HS-5 (cell line): ENCODE data around the gene MEIOSIN.
"Not testable (repeated sequence)": the region's sequence is repeated elsewhere in the genome, so short reads cannot be mapped to it uniquely, and the experiment has no call there.

ENCODE experiments used
- DNase-seq: peaks from one replicate; pipeline ENCODE4 v3.0.0-alpha.2; 2012; ENCODE audit warnings: low read depth

The MEIOSIN gene

GRCh38 chr19:45717983-45718650 lies 15.1 kb upstream of the MEIOSIN start:
- DNase-seq = no peak

- not testable (repeated sequence) for DNase-seq
These were observed 13.2 kb upstream of the MEIOSIN start for GRCh38 chr19:45720065-45720464.

- DNase-seq = not testable (repeated sequence)
These were observed 4.6 kb upstream of the MEIOSIN start for GRCh38 chr19:45728683-45729082.

GRCh38 chr19:45729800-45730290 lies 3.4 kb upstream of the MEIOSIN start:
- DNase-seq = no peak

- DNase-seq = peak; percentile 93
These were observed 2.6 kb upstream of the MEIOSIN start, which contains the start of gene FBXO46 for GRCh38 chr19:45730368-45731288. TSS of gene FBXO46 (minus strand) at chr19:45730896. CDS start at chr19:45713495, 17,401 bp downstream.

- DNase-seq = no peak
These were observed 6.5 kb downstream of the MEIOSIN start for GRCh38 chr19:45739498-45740439.

GRCh38 chr19:45742969-45743368 lies 9.7 kb downstream of the MEIOSIN start:
- no peak for DNase-seq

- no peak for DNase-seq
These were observed 12.4 kb downstream of the MEIOSIN start for GRCh38 chr19:45745606-45746005.

- no peak for DNase-seq
These were observed 13.6 kb downstream of the MEIOSIN start for GRCh38 chr19:45746866-45747265.

GRCh38 chr19:45747513-45747912 lies 14.3 kb downstream of the MEIOSIN start:
- no peak for DNase-seq

- not testable (repeated sequence) for DNase-seq
These were observed 18.2 kb downstream of the MEIOSIN start for GRCh38 chr19:45751483-45751882.

GRCh38 chr19:45752639-45753038 lies 19.4 kb downstream of the MEIOSIN start:
- no peak for DNase-seq

- DNase-seq = no peak
These were observed 20.3 kb downstream of the MEIOSIN start for GRCh38 chr19:45753548-45753947.

- no peak for DNase-seq
These were observed 21.1 kb downstream of the MEIOSIN start for GRCh38 chr19:45754323-45754722.

GRCh38 chr19:45757695-45758094 lies 24.5 kb downstream of the MEIOSIN start:
- DNase-seq = no peak

- no peak for DNase-seq
These were observed 25.7 kb downstream of the MEIOSIN start for GRCh38 chr19:45758921-45759320.

- no peak for DNase-seq
These were observed 28.5 kb downstream of the MEIOSIN start for GRCh38 chr19:45761714-45762113.

- DNase-seq = no peak
These were observed 29.8 kb downstream of the MEIOSIN start for GRCh38 chr19:45762870-45763631.

GRCh38 chr19:45763691-45764294 lies 30.6 kb downstream of the MEIOSIN start:
- DNase-seq = no peak

- no peak for DNase-seq
These were observed 31.2 kb downstream of the MEIOSIN start for GRCh38 chr19:45764475-45764874.
